ENCODE results near the gene NLRP9.

Gene NLRP9

GRCh38 chr19:55669418-55670279 lies 68.6 kb downstream of the NLRP9 start:
- no peak for DNase-seq (ENCODE audit: low spot score)
- TF ChIP-seq CTCF (IDR thresholded peaks at IDR 0.05; ENCODE audit: extremely low read depth, insufficient read depth, missing control alignments) = no peak
- in situ Hi-C loops (cut with MboI; ENCODE audit: low pct_unique_long_range_greater_than_20kb, low sequenced_read_pairs, unreplicated experiment) = no loop called here

GRCh38 chr19:55668603-55669348 lies 69.4 kb downstream of the NLRP9 start:
- no peak for TF ChIP-seq CTCF (IDR thresholded peaks at IDR 0.05; ENCODE audit: extremely low read depth, insufficient read depth, missing control alignments)
- no peak for DNase-seq (ENCODE audit: low spot score)
- in situ Hi-C loops (cut with MboI; ENCODE audit: low pct_unique_long_range_greater_than_20kb, low sequenced_read_pairs, unreplicated experiment) = no loop called here

- no peak for DNase-seq (ENCODE audit: low spot score)
- in situ Hi-C loops (cut with MboI; ENCODE audit: low pct_unique_long_range_greater_than_20kb, low sequenced_read_pairs, unreplicated experiment) = no loop called here
- TF ChIP-seq CTCF (IDR thresholded peaks at IDR 0.05; ENCODE audit: extremely low read depth, insufficient read depth, missing control alignments) = no peak
Measured at GRCh38 chr19:55667958-55668357, 70.2 kb downstream of the NLRP9 start.

- no peak for TF ChIP-seq CTCF (IDR thresholded peaks at IDR 0.05; ENCODE audit: extremely low read depth, insufficient read depth, missing control alignments)
- in situ Hi-C loops (cut with MboI; ENCODE audit: low pct_unique_long_range_greater_than_20kb, low sequenced_read_pairs, unreplicated experiment) = no loop called here
- no peak for DNase-seq (ENCODE audit: low spot score)
Measured at GRCh38 chr19:55667511-55667910, 70.7 kb downstream of the NLRP9 start.

- TF ChIP-seq CTCF (IDR thresholded peaks at IDR 0.05; ENCODE audit: extremely low read depth, insufficient read depth, missing control alignments) = no peak
- in situ Hi-C loops (cut with MboI; ENCODE audit: low pct_unique_long_range_greater_than_20kb, low sequenced_read_pairs, unreplicated experiment) = no loop called here
- no peak for DNase-seq (ENCODE audit: low spot score)
Measured at GRCh38 chr19:55667006-55667381, 71.2 kb downstream of the NLRP9 start.

GRCh38 chr19:55666343-55667005 lies 71.7 kb downstream of the NLRP9 start:
- DNase-seq (ENCODE audit: low spot score) = no peak
- in situ Hi-C loops (cut with MboI; ENCODE audit: low pct_unique_long_range_greater_than_20kb, low sequenced_read_pairs, unreplicated experiment) = no loop called here
- TF ChIP-seq CTCF (IDR thresholded peaks at IDR 0.05; ENCODE audit: extremely low read depth, insufficient read depth, missing control alignments) = no peak
